Hepatocyte (in vitro differentiated cells): ENCODE measurements around the gene MTHFD1L.

Source experiments
- EZH2 ChIP-seq: fragments of 200-600 bp; sonication (generic); IDR thresholded peaks from 2 replicates; pipeline ENCODE4 v1.6.1; 2016; ENCODE audit warnings: antibody characterized with exemption, mild to moderate bottlenecking, borderline replicate concordance
- EZH2phosphoT487 ChIP-seq: fragments of 200-600 bp; sonication (generic); IDR thresholded peaks from one replicate; pipeline ENCODE4 v1.6.1; 2018; ENCODE audit warnings: antibody characterized with exemption, mild to moderate bottlenecking, low read depth, moderate library complexity; ENCODE audit not compliant: unreplicated experiment, severe bottlenecking
- TF ChIP-seq, protein P1 (sequence below): fragments of 200-600 bp; sonication (generic); IDR thresholded peaks from 2 replicates; pipeline ENCODE4 v1.5.1; 2016; ENCODE audit warnings: antibody characterized with exemption, mild to moderate bottlenecking; ENCODE audit not compliant: poor library complexity

DNA sequence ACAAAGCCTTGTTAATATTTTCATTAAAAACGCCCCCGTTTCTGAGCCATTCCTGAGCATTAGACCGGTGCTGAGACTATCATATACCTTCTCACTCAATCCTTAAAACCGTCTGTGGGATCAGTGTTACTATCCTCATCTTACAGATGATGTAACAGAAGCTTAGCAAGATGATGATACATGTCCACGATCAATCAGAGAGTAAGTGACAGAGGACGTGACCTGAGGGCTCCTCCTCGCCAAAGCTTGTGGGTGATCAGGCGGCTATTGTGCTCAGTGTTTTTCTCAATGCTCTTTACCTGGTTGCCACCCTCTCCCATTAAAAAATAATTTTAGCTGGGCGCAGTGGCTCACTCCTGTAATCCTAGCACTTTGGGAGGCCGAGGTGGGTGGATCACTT lies 113.1 kb downstream of the MTHFD1L start:
- TF ChIP-seq, protein P1, sequence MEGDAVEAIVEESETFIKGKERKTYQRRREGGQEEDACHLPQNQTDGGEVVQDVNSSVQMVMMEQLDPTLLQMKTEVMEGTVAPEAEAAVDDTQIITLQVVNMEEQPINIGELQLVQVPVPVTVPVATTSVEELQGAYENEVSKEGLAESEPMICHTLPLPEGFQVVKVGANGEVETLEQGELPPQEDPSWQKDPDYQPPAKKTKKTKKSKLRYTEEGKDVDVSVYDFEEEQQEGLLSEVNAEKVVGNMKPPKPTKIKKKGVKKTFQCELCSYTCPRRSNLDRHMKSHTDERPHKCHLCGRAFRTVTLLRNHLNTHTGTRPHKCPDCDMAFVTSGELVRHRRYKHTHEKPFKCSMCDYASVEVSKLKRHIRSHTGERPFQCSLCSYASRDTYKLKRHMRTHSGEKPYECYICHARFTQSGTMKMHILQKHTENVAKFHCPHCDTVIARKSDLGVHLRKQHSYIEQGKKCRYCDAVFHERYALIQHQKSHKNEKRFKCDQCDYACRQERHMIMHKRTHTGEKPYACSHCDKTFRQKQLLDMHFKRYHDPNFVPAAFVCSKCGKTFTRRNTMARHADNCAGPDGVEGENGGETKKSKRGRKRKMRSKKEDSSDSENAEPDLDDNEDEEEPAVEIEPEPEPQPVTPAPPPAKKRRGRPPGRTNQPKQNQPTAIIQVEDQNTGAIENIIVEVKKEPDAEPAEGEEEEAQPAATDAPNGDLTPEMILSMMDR, result no peak
- TF ChIP-seq EZH2phosphoT487 (no peak), EZH2 (no peak)
